ENCODE data around the gene OSBPL3.

DNA sequence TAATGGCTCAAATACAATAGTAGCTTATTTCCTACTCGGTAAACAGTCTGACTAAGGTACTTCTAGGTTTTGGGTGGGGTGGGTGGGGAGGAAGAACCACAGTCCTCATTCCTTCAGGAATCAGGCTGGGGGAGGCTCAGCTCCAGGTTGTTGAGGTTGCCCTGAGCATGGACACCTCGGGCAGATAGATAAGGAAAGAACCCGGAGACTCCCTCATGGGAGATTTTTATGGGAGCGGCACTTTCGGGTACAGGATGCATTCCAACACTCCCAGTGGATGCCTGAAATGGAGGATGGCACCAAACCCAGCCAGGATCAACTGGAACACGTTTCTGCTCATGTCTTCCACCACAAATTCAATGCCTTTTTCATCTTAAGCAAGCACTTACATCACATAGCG is 217.2 kb downstream of the OSBPL3 start:
- TF ChIP-seq, protein P1, sequence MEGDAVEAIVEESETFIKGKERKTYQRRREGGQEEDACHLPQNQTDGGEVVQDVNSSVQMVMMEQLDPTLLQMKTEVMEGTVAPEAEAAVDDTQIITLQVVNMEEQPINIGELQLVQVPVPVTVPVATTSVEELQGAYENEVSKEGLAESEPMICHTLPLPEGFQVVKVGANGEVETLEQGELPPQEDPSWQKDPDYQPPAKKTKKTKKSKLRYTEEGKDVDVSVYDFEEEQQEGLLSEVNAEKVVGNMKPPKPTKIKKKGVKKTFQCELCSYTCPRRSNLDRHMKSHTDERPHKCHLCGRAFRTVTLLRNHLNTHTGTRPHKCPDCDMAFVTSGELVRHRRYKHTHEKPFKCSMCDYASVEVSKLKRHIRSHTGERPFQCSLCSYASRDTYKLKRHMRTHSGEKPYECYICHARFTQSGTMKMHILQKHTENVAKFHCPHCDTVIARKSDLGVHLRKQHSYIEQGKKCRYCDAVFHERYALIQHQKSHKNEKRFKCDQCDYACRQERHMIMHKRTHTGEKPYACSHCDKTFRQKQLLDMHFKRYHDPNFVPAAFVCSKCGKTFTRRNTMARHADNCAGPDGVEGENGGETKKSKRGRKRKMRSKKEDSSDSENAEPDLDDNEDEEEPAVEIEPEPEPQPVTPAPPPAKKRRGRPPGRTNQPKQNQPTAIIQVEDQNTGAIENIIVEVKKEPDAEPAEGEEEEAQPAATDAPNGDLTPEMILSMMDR (IDR thresholded peaks at IDR 0.05): no peak
- no peak for TF ChIP-seq POLR2A (IDR thresholded peaks at IDR 0.05)

All from esophagus squamous epithelium (tissue), 4 donors.